A549 (cell line): ENCODE data around the gene NUCKS1. TPM values are rescaled to one million over a fixed set of nuclear protein-coding genes. Genes with fewer than 3 reads are reported as not detected.

Experiments
- ATAC-seq, 2 experiments: fragments of 200-7000 bp in 1 of 2; fragments of >200 bp in 1 of 2; cut with Nextera tagmentation in 1 of 2; cut with Tn5 transposase in 1 of 2; 3 replicates each; pipeline versions ENCODE4 v1.8.0 to v1.9.1; 2018 to 2020; ENCODE audit warnings: mild to moderate bottlenecking in 1 of 2, moderate library complexity in 1 of 2
- CTCF ChIA-PET: fragments of 300-600 bp; sonication (Branson Sonifier 250); formaldehyde crosslinking; extraction: SDS; loops from one replicate; lab custom pipeline; 2021; ENCODE audit warnings: antibody characterized with exemption, inconsistent platforms; lab: Yijun Ruan, JAX
- POLR2A ChIA-PET: fragments of 350-600 bp; formaldehyde crosslinking; extraction: SDS; loops from one replicate; lab custom pipeline; 2021; ENCODE audit warnings: antibody characterized with exemption, inconsistent platforms; lab: Yijun Ruan, JAX
- DNase-seq, 2 experiments: peaks; one replicate each; pipeline versions ENCODE4 v3.0.0 to v3.0.0-alpha.2; 2011 to 2016; ENCODE audit warnings: low read depth in 1 of 2, low spot score in 1 of 2
- FAIRE-seq: peaks from 2 replicates; lab custom pipeline; 2011; peaks lifted over from hg19 to GRCh38; lab: Jason Lieb, UNC
- H3K27ac ChIP-seq, 2 experiments: fragments of >200 bp; sonication (Bioruptor Twin); formaldehyde crosslinking; 3 replicates each; pipeline ENCODE4 v1.5.1; 2016 to 2017
- H3K4me1 ChIP-seq: fragments of >200 bp; sonication (Bioruptor Twin); formaldehyde crosslinking; 3 replicates; pipeline ENCODE4 v1.6.1; 2016
- H3K4me2 ChIP-seq: fragments of >200 bp; sonication (Bioruptor Twin); formaldehyde crosslinking; 3 replicates; pipeline ENCODE4 v1.6.1; 2016
- H3K4me3 ChIP-seq: fragments of >200 bp; sonication (Bioruptor Twin); formaldehyde crosslinking; 3 replicates; pipeline ENCODE4 v1.5.1; 2016
- H3K9me3 ChIP-seq: fragments of >200 bp; sonication (Bioruptor Twin); formaldehyde crosslinking; 3 replicates; pipeline ENCODE4 v1.6.1; 2016
- CBX8 ChIP-seq: fragments of 200-600 bp; sonication (generic); IDR thresholded peaks from 2 replicates; pipeline ENCODE4 v1.6.1; 2016
- E2F6 ChIP-seq: IDR thresholded peaks from 2 replicates; pipeline ENCODE4 v1.6.1; 2012; ENCODE audit warnings: low read depth, borderline replicate concordance
- EHF ChIP-seq: fragments of 250-450 bp; sonication (Bioruptor Pico); IDR thresholded peaks from 2 replicates; pipeline ENCODE4 v1.5.0; 2020; ENCODE audit warnings: mild to moderate bottlenecking
- EHMT2 ChIP-seq: fragments of 200-600 bp; sonication (generic); IDR thresholded peaks from 2 replicates; pipeline ENCODE4 v1.6.1; 2016; ENCODE audit warnings: antibody characterized with exemption, low read depth, mild to moderate bottlenecking, moderate library complexity
- EP300 ChIP-seq, 2 experiments: fragments of >200 bp; sonication (Bioruptor Twin); formaldehyde crosslinking; IDR thresholded peaks; 2 replicates in 1 of 2; 3 replicates in 1 of 2; pipeline ENCODE4 v1.6.1; 2016 to 2017
- FOSL2 ChIP-seq, 2 experiments: fragments of 450-650 bp in 1 of 2; fragments of >200 bp in 1 of 2; sonication (Bioruptor Twin) in 1 of 2; formaldehyde crosslinking; IDR thresholded peaks; 2 replicates each; pipeline versions ENCODE4 v1.5.0 to v1.6.1; 2016 to 2020; ENCODE audit warnings: mild to moderate bottlenecking in 1 of 2, moderate library complexity in 1 of 2
- FOXS1 ChIP-seq: fragments of 250-450 bp; sonication (Bioruptor Pico); IDR thresholded peaks from 2 replicates; pipeline ENCODE4 v1.5.0; 2020; ENCODE audit warnings: mild to moderate bottlenecking, moderate library complexity
- HEYL ChIP-seq: fragments of 250-450 bp; sonication (Bioruptor Pico); IDR thresholded peaks from 2 replicates; pipeline ENCODE4 v1.8.0; 2021; ENCODE audit warnings: mild to moderate bottlenecking, moderate library complexity
- JUN ChIP-seq, 2 experiments: fragments of >200 bp; sonication (Bioruptor Twin); formaldehyde crosslinking; IDR thresholded peaks; 2 replicates in 1 of 2; 3 replicates in 1 of 2; pipeline ENCODE4 v1.6.1; 2016 to 2017
- MAFK ChIP-seq: fragments of 450-650 bp; IDR thresholded peaks from 2 replicates; pipeline ENCODE4 v1.6.1; 2014; ENCODE audit not compliant: partially characterized antibody
- MAZ ChIP-seq: fragments of 150-350 bp; IDR thresholded peaks from 2 replicates; pipeline ENCODE4 v1.6.1; 2014; ENCODE audit warnings: antibody characterized with exemption, low read depth, low read length, borderline replicate concordance
- NPAS2 ChIP-seq: fragments of 250-450 bp; sonication (Bioruptor Pico); IDR thresholded peaks from 2 replicates; pipeline ENCODE4 v1.8.0; 2022; ENCODE audit warnings: mild to moderate bottlenecking, moderate library complexity, borderline replicate concordance
- NR3C1 ChIP-seq: fragments of >200 bp; sonication (Bioruptor Twin); formaldehyde crosslinking; IDR thresholded peaks from 3 replicates; pipeline ENCODE4 v1.6.1; 2017
- POLR2A ChIP-seq: IDR thresholded peaks from 2 replicates; pipeline ENCODE4 v1.6.1; 2012; ENCODE audit warnings: mild to moderate bottlenecking, low read length
- POLR2AphosphoS2 ChIP-seq: conservative IDR thresholded peaks from 2 replicates; pipeline ENCODE4 v1.6.1; 2012; ENCODE audit warnings: low read length, improper control_type of control experiment, inconsistent platforms
- RNF2 ChIP-seq: fragments of 200-600 bp; sonication (generic); IDR thresholded peaks from 2 replicates; pipeline ENCODE4 v1.6.1; 2016; ENCODE audit warnings: low read depth, mild to moderate bottlenecking, antibody characterized with exemption, moderate library complexity, borderline replicate concordance
- SMC3 ChIP-seq: fragments of >200 bp; sonication (Bioruptor Twin); formaldehyde crosslinking; IDR thresholded peaks from 3 replicates; pipeline ENCODE4 v1.6.1; 2018; ENCODE audit warnings: inconsistent platforms
- TFCP2L1 ChIP-seq: fragments of 250-450 bp; sonication (Bioruptor Pico); IDR thresholded peaks from 2 replicates; pipeline ENCODE4 v1.5.0; 2021; ENCODE audit warnings: mild to moderate bottlenecking
- ZC3H11A ChIP-seq: fragments of 450-650 bp; IDR thresholded peaks from 2 replicates; pipeline ENCODE4 v1.6.1; 2014; ENCODE audit warnings: antibody characterized with exemption, mild to moderate bottlenecking
- WGBS: methylation state at CpG from one replicate; pipeline ENCODE4 v1.1.6; 2017; ENCODE audit errors: missing lambda C conversion rate; 5-methylcytosine and 5-hydroxymethylcytosine counted together
- polyA plus RNA-seq, 4 experiments: library from polyadenylated mRNA; depleted of rRNA in 3 of 4; stranded (reverse); fragments of >200 nt; fragmentation: RNase III in 1 of 4; extraction: RNeasy Plus Mini Kit Qiagen cat#74134 plus additional on column Dnase treatment in 1 of 4; gene quantifications; 2 replicates in 3 of 4; 3 replicates in 1 of 4; pipeline ENCODE4 v1.2.3, GENCODE V29; 2011 to 2017
- TF ChIP-seq, protein P1 (sequence below): fragments of 250-450 bp; sonication (Bioruptor Pico); IDR thresholded peaks from 2 replicates; pipeline ENCODE4 v1.5.0; 2021; ENCODE audit warnings: mild to moderate bottlenecking, moderate library complexity, borderline replicate concordance

Gene NUCKS1
- polyA plus RNA-seq, 2 of the 4 experiments (the other 2 are of a cell fraction) = 141 to 190 TPM

GRCh38 chr1:205769641-205770365 is 19.8 kb upstream of the NUCKS1 start (continued):
- TF ChIP-seq, protein P1, sequence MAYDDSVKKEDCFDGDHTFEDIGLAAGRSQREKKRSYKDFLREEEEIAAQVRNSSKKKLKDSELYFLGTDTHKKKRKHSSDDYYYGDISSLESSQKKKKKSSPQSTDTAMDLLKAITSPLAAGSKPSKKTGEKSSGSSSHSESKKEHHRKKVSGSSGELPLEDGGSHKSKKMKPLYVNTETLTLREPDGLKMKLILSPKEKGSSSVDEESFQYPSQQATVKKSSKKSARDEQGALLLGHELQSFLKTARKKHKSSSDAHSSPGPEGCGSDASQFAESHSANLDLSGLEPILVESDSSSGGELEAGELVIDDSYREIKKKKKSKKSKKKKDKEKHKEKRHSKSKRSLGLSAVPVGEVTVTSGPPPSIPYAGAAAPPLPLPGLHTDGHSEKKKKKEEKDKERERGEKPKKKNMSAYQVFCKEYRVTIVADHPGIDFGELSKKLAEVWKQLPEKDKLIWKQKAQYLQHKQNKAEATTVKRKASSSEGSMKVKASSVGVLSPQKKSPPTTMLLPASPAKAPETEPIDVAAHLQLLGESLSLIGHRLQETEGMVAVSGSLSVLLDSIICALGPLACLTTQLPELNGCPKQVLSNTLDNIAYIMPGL (CRISPR knock-in tag) = no peak
- TF ChIP-seq TFCP2L1 (CRISPR knock-in tag) (no peak), HEYL (no peak), E2F6 (no peak)
- TF ChIP-seq, all 56 proteins: peak for 0

GRCh38 chr1:205767248-205767647 is 17.3 kb upstream of the NUCKS1 start:
- H3K9me3 ChIP-seq = no peaks in the 10 kb centered on the region
- DNase-seq (no peak), ATAC-seq (no peak), FAIRE-seq (no peak)
- peaks cover 5% of the 10 kb centered on the region; the same call in 1 of the 3 replicates for H3K4me1 ChIP-seq
- 61% methylated on average over 3 of the region's 3 CpGs for WGBS
- no peak overlapping the region for H3K4me3 ChIP-seq
- ChIA-PET CTCF (interaction anchor here (0.8 to 3.5 kb wide), 3 partner anchors 24 to 210 kb away, joined by 3 to 9 read pairs (median 5); no protein-coding TSS in a partner anchor), POLR2A (no interaction called here)
- no peak overlapping the region for H3K27ac ChIP-seq
- peak; percentile 86 for TF ChIP-seq MAFK
- no peak for TF ChIP-seq FOXS1 (CRISPR knock-in tag)
- TF ChIP-seq EP300 (IDR thresholded peaks at IDR 0.05) = no peak
- TF ChIP-seq, all 56 proteins: peak for 1
- H3K4me2 ChIP-seq = no peak overlapping the region

DNA sequence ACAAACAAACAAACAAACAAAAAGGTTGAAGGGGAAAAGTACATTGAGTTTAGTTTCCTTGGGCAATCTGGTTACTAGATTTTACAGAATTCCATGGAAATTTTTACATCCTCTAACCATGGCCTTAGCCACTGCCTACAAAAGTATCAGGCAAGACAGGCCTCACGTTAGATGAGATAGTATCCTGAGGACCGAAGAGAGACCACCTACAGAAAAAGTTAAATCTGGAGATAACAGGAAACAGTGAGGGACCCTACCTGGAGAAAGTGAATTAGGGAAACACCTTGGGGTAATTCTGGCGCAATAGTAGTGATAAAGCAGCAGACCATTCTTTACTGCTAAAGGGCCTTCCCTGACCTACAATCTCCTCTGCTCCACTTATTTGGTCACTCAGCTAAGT is 16.6 kb upstream of the NUCKS1 start:
- TF ChIP-seq FOXS1 (CRISPR knock-in tag) (no peak), JUN (IDR thresholded peaks at IDR 0.05) (no peak), NPAS2 (no peak), FOSL2 (IDR thresholded peaks at IDR 0.05) (no peak), FOSL2 (CRISPR knock-in tag; IDR thresholded peaks at IDR 0.05) (no peak), MAZ (no peak), POLR2AphosphoS2 (no peak), SMC3 (no peak), POLR2A (no peak), RNF2 (no peak), EHF (no peak), CBX8 (no peak), E2F6 (no peak), EHMT2 (no peak), ZC3H11A (no peak), NR3C1 (no peak)
- 75% methylated on average over 3 of the region's 3 CpGs for WGBS
- H3K27ac ChIP-seq = no peak overlapping the region
- no peak overlapping the region for H3K4me3 ChIP-seq
- no peak overlapping the region for H3K4me2 ChIP-seq
- peaks cover 5% of the 10 kb centered on the region; the same call in 1 of the 3 replicates for H3K4me1 ChIP-seq
- ChIA-PET CTCF (interaction anchor here (1.5 kb wide), 1 partner anchor 153 kb away, joined by 4 read pairs; no protein-coding TSS in a partner anchor), POLR2A (interaction anchor here (1.2 kb wide), 1 partner anchor 50 kb away, joined by 3 read pairs; no protein-coding TSS in a partner anchor)
- FAIRE-seq = no peak
- no peaks in the 10 kb centered on the region for H3K9me3 ChIP-seq
- ATAC-seq = no peak
- no peak for DNase-seq
